ENCODE data around the gene LMX1B. TPM values are rescaled to one million over a fixed set of nuclear protein-coding genes. Genes with fewer than 3 reads are reported as not detected.

LMX1B gene
- total RNA-seq, 6 donors from 2014 or later = 0.14 to 0.40 TPM; not detected in 4

DNA sequence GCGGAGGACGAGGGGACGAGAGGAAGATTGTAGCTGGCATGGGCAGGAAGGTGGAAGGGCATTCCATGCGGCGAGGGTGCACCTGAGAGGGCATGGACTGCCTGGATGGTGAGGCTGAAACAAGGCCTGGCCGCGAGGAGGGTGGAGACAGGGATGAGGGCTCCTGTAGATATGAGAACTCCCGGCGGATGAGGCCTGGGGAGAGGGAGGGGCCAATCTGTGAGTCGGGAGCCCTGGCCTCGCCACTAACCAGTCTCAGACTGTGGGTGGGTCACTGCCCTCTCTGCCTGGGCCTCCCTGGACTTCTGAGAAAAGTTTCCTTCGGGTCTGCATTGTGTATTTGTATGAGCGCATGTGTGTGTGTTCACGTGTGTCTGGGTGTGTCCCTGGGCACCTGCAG lies 55.4 kb downstream of the LMX1B start:
- Histone ChIP-seq H3K27me3 (peaks cover 0 to 42% (median 8%) of the 10 kb centered on the region in 4 donors), H3K36me3 (no peaks in the 10 kb centered on the region), H3K4me3 (no peak overlapping the region), H3K9me3 (no peaks in the 10 kb centered on the region), H3K4me1 (peaks cover 0 to 7% (median 5%) of the 10 kb centered on the region in 4 donors), H3K27ac (no peak overlapping the region)
- TF ChIP-seq EP300 (IDR thresholded peaks at IDR 0.05) (no peak), POLR2AphosphoS5 (IDR thresholded peaks at IDR 0.05) (no peak), POLR2A (IDR thresholded peaks at IDR 0.05) (no peak)
- TF ChIP-seq, protein P1, sequence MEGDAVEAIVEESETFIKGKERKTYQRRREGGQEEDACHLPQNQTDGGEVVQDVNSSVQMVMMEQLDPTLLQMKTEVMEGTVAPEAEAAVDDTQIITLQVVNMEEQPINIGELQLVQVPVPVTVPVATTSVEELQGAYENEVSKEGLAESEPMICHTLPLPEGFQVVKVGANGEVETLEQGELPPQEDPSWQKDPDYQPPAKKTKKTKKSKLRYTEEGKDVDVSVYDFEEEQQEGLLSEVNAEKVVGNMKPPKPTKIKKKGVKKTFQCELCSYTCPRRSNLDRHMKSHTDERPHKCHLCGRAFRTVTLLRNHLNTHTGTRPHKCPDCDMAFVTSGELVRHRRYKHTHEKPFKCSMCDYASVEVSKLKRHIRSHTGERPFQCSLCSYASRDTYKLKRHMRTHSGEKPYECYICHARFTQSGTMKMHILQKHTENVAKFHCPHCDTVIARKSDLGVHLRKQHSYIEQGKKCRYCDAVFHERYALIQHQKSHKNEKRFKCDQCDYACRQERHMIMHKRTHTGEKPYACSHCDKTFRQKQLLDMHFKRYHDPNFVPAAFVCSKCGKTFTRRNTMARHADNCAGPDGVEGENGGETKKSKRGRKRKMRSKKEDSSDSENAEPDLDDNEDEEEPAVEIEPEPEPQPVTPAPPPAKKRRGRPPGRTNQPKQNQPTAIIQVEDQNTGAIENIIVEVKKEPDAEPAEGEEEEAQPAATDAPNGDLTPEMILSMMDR (IDR thresholded peaks at IDR 0.05) = no peak
- ATAC-seq (ENCODE audit: low FRiP score in 2 of 2) = no peak
- 68 to 69% methylated on average over 14 of the region's 14 CpGs for WGBS, 2 donors
- DNase-seq = no peak

DNA sequence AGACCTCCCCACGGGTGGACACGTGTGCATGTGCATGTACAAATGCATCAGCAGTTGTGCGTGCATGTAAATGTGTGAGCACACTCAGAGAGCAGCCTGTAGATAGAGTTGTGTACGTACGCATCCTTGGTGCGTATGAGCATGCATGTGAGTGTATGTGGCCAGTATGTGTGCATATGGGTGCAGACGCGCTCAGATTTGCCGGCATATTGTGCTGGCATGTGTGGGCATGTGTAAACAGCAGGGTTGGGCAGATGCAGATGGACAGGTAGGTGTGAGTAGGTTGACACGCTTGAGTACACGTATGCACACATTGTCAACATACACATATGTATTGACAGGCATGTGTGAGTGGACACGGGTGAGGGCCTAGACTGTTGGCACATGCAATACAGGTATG lies 56.5 kb downstream of the LMX1B start:
- ATAC-seq (ENCODE audit: low FRiP score in 2 of 2) (no peak), DNase-seq (no peak)
- H3K27ac ChIP-seq = no peak overlapping the region
- no peak overlapping the region for H3K4me3 ChIP-seq
- H3K36me3 ChIP-seq = no peaks in the 10 kb centered on the region
- H3K27me3 ChIP-seq = peaks cover 0 to 45% (median 12%) of the 10 kb centered on the region in 4 donors
- TF ChIP-seq POLR2AphosphoS5 (IDR thresholded peaks at IDR 0.05) (no peak), POLR2A (IDR thresholded peaks at IDR 0.05) (no peak), EP300 (IDR thresholded peaks at IDR 0.05) (no peak)
- TF ChIP-seq, protein P1 (IDR thresholded peaks at IDR 0.05) = no peak
- H3K9me3 ChIP-seq = no peaks in the 10 kb centered on the region
- WGBS, 2 donors = 90 to 95% methylated on average over 10 to 12 of the region's 12 CpGs
- H3K4me1 ChIP-seq = peaks cover 0 to 11% (median 4%) of the 10 kb centered on the region in 4 donors

DNA sequence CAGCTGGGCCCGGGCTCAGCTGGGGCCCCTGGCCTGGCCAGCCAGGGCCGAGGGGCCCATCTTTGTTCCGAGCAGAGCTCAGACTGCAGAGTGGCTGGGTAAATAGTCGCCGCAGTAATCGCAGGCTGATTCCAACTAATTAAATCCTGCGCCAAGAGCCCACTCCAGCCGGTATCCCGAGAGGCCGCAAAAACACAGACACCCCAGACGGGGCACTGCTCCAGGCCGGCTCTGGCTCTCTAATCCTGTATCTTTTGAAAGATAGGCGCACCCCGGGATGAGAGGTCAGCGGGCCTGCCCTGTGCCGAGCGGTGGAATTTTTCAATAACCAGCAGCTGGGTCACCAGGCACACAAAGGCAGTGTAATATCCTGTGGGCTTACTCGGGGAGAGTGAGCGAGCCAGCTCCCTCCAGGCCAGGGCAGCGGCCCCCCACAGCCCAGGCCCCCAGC lies 57.7 kb downstream of the LMX1B start:
- H3K27me3 ChIP-seq = peaks cover 0 to 42% (median 11%) of the 10 kb centered on the region in 4 donors
- no peaks in the 10 kb centered on the region for H3K9me3 ChIP-seq
- no peak overlapping the region for H3K4me3 ChIP-seq
- H3K27ac ChIP-seq = no peak overlapping the region
- WGBS, 2 donors = 16 to 26% methylated on average over 5 to 20 of the region's 20 CpGs
- peak in 1 of 2 donors; percentile 45 for ATAC-seq (ENCODE audit: low FRiP score in 2 of 2)
- no peaks in the 10 kb centered on the region for H3K36me3 ChIP-seq
- DNase-seq = peak in 1 of 2 donors; percentile 73
- TF ChIP-seq, protein P1 (IDR thresholded peaks at IDR 0.05) = no peak
- TF ChIP-seq POLR2A (IDR thresholded peaks at IDR 0.05) (no peak), POLR2AphosphoS5 (IDR thresholded peaks at IDR 0.05) (no peak), EP300 (IDR thresholded peaks at IDR 0.05) (no peak)
- H3K4me1 ChIP-seq = peaks cover 0 to 8% (median 3%) of the 10 kb centered on the region in 4 donors

DNA sequence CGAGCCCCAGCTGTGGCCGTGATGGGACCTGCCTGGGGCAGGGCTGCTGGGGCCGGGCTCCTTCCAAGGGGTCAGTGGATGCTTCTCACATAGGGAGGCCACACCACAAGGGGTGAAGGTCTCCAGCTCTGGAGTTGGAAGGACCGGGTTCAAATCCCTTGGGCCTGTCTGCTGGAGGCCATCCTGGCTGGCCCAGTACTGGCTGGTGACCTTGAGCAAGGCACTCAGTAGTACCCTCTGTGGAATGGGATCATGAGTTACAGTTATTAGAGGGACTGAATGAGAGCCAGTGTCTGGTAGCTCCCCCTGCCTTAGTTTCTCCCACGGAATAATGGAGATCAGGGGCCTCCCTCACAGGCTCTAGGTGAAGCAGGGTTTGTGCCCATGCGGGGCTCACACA lies 58.3 kb downstream of the LMX1B start:
- H3K27ac ChIP-seq = no peak overlapping the region
- peaks cover 0 to 10% (median 4%) of the 10 kb centered on the region in 4 donors for H3K4me1 ChIP-seq
- no peaks in the 10 kb centered on the region for H3K9me3 ChIP-seq
- TF ChIP-seq, protein P1 (IDR thresholded peaks at IDR 0.05) = no peak
- no peak for TF ChIP-seq POLR2AphosphoS5 (IDR thresholded peaks at IDR 0.05)
- no peak for TF ChIP-seq POLR2A (IDR thresholded peaks at IDR 0.05)
- no peak for TF ChIP-seq EP300 (IDR thresholded peaks at IDR 0.05)
- H3K4me3 ChIP-seq = no peak overlapping the region
- ATAC-seq (ENCODE audit: low FRiP score in 2 of 2) = no peak
- H3K27me3 ChIP-seq = peaks cover 0 to 48% (median 14%) of the 10 kb centered on the region in 4 donors
- WGBS, 2 donors = 50 to 66% methylated on average over 5 to 6 of the region's 6 CpGs
- DNase-seq = no peak
- no peaks in the 10 kb centered on the region for H3K36me3 ChIP-seq

All from upper lobe of left lung (tissue), 6 donors.